KG1 (cell line): Measurements from ENCODE around the gene CD247.

Experiments
- DNase-seq: peaks from one replicate; lab custom pipeline; 2025; lab: John Stamatoyannopoulos, UW

The CD247 gene

DNA sequence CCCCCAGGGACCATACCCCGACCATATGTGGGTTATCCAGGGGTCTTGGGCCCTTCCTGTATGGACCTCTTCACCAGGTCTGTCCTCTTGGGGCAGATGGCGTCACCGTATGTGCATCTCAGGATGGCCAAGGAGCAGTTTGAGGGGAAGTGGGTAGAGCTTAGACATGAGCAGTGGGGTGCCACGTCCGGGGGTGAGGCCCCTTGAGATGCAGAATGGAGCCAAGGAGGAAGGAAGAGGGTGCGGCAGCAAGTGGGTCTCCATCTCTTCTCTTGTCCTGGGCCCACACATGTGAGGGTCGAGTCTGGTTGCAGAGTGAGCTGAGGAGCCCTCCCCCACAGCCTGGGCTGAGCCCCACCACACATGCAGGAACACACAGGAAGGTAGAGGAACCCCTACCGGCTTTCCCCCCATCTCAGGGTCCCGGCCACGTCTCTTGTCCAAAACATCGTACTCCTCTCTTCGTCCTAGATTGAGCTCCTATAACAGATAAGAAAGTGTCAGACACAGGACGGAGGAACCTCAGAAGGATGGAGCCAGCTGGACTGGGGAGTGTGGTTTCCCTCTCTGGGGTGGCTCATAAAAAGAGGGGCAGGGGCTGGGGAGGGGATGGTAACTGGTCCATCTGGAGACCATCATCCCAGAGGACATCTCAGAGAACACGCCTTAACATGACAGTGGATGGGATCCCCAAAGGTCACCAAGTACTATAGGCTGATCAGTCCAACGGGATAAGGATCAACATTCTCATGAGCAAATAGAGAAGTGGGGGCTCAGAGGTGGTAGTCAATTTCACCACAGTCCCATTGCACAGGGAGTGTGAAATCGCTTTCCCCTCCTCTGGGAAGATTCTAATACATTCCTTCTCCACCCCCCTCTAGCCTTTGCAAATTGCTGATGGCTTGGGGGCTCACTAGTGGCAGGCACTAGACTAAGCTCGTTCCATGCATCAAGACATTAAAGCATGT is 79.9 kb downstream of the CD247 start:
- DNase-seq: no peak

DNA sequence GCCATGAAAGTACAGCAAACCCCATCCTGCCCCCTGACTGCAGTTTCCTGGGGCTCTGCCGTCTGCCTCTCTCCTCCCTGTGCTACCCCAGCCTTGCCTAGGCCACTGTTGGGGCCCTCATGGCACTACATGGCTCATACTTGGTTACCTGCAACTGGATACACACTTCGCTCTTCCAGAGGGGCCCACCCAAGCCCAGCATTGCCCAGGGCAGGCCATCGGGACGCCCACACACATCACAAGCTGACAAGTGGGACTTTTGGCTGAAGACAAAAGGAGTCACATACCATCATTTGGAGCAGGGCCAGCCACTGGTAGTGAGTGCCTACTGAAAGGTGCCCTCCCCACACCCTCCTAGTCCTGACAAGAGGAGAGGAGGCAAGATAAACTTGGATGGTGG is 82.8 kb downstream of the CD247 start:
- DNase-seq: no peak

GRCh38 chr1:167434306-167434705 is 84.0 kb downstream of the CD247 start:
- no peak for DNase-seq

DNA sequence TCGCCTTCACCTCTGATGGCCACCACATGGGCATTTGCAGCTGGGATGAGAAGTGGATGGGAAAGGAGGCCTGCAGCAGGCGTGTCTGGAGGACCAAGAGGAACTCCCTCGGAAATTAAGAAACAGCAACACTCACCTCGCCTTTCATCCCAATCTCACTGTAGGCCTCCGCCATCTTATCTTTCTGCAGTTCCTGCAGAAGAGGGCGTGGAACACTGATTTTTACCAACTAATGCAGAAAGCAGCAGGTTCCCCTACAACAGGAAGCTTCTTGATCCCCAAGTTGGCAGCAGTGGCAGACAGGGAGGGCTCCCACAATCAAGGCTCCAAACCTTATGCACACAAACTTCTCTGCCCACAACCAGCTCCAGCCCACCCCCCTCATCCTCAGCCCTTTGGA is 84.4 kb downstream of the CD247 start:
- no peak for DNase-seq

DNA sequence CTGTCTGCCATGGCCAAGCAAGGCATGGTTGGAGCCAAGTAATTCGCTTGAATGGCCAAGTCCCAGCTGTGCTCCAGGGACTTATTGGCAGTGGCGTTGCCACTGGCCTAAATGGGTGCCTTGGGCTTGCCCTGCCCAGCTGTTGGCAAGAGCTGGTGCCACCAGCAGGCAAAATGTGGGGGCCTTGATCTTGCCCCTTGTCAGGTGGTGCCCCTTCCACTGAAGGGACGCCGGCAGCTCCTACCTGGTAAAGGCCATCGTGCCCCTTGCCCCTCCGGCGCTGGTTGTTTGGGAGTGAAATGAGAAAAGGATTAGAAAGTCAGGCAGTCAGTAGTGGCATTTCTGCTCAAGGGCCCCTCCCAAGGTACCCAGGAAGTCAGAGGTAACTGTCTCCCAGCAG is 85.5 kb downstream of the CD247 start:
- no peak for DNase-seq

DNA sequence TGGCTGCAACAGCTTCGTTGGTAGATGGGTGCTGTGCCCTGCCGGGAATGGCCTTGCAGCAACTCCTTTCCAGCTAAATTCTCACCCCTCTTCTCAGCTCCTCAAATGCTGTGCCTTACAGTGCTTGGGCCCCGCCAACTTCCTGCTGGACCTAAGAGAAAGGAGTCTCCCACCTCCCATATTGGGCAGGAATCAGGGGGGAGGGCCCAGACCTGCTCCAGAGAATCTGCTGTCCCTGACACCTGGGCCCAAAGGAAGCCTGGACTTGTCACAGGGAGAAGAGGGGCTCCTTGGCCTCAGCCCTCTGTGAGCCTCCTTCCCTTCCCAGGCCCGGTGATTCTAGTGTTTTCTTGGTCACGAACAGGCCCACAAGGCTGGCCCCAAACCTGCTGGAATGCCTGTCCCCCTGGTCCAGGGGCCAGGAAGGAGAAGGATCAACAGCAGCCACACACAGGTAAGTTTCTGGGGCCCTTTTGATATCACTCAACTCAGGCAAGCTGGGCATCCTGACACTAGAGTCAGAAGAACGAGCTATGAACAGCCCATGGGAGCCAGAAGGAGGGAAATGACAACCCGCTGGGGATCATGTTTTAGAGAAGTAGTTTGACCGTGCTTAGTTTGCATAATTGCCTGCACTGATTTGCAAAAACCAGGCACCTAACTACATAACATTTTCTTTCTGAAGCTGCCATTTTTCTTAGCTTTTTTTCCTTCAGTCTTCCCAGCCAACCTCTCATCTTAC is 86.2 kb downstream of the CD247 start:
- no peak for DNase-seq

DNA sequence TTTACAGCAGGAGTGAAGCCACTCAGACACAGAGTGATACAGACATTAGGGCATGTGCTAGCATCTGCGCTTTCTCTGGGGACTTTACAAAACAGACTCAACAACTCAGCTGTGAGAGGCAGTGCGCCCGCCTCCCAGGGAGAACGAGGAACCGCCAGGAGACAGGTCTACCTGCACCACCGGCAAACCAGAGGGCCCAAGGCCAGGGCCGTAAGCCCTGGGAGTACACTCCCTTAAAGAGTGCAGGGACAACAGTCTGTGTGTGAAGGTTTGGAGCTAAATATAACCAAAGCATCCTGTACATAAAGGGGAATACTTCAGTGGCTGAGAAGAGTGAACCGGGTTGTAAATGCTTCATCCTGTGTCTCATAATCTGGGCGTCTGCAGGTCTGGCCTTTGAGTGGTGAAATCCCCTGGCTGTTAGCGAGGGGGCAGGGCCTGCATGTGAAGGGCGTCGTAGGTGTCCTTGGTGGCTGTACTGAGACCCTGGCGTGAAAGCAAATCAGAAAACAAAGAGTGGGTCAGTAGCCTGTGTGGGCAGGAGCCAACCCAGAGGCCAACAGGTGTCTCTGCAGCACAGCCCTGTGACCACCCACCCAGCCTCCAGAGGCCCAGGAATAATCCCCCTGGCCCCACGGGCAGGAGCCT is 86.9 kb downstream of the CD247 start:
- no peak for DNase-seq

DNA sequence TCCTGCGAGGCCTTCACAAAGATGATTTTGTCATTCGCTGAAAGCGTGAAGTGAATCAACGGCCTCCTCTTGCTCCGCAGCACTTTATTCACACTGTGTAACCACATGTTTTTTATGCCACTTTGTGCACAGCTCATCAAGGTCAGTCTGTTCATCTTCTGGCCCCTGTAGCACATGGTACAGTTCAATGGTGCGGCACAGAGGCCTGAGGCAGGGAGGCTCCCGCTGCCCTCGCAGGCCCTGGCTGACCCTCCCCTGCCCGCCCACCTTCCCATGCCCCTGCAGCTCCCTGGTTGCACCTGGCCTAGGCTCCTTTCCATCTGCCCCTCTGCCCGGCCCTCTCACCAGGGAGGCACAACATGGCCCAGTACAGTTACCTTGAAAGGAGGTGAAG is 87.5 kb downstream of the CD247 start:
- no peak for DNase-seq

- DNase-seq: no peak
These were observed 88.0 kb downstream of the CD247 start for GRCh38 chr1:167430134-167430848.

DNA sequence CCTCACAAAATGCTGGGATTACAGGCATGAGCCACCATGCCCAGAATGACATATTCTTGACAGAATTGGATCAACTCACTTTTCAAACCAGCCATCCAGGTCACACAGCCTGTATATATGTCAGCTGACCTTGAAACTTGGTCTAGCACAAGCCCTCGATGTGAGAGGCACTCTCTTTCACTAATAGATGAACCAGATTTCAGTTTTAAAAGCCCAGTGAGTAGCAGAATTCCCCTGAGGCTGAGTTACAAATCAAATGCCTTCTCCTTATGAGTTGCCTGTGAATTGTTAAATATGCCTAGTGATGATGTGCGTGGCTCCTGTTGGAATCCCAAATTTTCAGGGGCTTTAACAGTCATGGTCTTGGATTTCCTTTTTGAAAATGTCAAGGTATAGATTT is 88.7 kb downstream of the CD247 start:
- DNase-seq: no peak

- no peak for DNase-seq
These were observed 89.9 kb downstream of the CD247 start for GRCh38 chr1:167428395-167428794.

- no peak for DNase-seq
These were observed 90.5 kb downstream of the CD247 start for GRCh38 chr1:167427848-167428247.

- no peak for DNase-seq
These were observed 91.6 kb downstream of the CD247 start for GRCh38 chr1:167426716-167427115.

GRCh38 chr1:167425482-167425881 is 92.8 kb downstream of the CD247 start:
- DNase-seq: no peak

DNA sequence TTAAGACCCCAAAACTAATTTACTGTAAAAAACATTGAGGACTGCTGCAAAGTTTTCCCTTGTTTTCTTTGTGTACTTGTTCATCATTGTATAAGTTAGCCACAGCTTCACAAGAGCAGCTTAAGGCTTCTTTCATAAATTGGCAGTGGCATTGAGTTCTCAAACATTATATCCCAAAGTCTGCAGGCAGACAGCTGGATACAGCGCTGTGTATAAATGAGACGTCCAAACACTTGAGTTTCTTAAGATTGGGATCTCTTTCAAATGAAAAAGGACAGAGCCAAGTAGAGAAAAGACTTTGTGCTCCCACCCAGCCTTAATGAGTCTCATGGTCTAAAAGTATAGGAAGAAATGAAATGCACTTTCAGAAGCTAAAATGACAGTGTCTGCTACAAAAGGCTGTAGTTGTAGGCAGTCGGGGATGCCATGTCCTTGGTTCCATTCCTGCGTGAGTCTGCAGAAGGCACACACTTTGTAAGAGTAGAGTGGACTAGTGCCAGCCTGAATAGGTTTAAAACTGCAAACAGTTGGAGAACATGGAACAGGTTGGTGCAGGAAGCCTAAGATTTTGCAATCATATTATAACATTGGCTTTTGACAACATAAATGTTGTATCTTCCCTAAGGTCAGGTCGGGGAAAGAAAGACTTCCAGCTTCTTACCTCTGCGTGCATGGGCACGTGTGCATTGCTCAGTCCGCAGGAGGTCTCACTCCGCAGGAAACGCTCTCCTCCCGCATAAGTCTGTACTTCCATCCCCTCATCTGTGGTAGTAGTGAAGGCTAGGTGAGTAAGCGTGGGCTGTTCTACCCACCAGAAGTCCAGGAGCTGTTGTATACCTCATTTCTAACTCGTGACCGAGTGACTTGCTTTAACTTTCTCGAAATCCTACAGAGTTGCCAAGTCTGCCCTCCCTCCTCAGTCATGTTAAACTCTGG is 94.4 kb downstream of the CD247 start:
- DNase-seq: no peak

GRCh38 chr1:167420510-167420909 is 97.8 kb downstream of the CD247 start:
- no peak for DNase-seq

DNA sequence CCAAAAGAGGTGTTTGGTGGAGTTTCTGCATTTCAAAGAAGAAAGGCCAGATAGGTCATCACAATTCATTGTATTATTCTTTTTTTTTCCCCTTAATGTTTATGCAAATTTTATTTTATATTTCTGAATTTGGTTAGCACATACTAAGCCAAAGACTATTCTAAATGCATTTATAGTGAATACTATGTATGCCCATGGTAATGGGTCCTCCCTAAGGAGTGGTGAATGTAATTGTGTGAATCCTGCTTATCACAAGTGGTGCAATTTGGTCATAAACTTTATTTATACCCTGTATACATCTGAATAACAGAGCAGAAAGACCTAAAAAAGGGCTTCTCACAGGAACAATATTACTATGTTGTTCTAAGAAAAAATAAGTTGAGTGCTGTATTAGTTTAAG is 99.1 kb downstream of the CD247 start:
- DNase-seq: no peak

DNA sequence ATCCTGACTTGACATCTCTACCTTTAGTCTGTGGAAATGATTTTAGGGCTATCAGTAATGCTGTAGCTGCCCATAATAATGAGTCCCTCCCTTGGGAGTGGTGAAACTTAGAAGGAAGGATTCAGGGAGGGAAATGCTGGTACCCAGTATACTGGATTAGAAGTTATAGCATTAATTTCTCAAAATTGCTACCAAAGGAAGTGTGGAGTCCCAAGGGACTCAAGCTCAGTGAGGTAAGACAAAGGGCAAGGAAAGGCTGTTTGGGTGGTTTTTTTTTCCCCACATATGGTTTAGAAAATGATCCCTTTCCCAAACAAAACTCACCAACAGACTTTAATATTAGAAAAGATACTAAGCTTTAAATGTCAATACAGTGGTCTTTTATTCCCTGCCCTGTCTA is 99.9 kb downstream of the CD247 start:
- DNase-seq: no peak

DNA sequence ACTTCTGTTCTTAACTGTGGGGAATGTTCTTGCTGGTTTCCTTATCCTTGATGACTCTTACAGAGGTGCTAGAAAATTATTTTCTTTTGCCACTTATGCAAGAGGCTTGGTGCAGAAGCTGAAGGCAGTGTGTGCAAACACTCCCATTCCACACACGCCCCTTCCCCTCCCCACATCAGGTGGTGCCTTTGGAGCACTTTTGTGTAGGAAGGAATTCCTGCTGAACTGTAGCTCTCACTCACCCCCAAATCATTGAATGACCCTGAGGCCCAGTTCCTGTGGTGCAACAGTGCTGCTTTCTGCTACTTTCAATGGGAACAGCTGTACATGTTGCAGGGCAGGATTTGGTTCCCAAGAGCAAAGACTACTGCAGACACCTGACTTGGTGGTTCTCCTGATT is 101.8 kb downstream of the CD247 start:
- no peak for DNase-seq

DNA sequence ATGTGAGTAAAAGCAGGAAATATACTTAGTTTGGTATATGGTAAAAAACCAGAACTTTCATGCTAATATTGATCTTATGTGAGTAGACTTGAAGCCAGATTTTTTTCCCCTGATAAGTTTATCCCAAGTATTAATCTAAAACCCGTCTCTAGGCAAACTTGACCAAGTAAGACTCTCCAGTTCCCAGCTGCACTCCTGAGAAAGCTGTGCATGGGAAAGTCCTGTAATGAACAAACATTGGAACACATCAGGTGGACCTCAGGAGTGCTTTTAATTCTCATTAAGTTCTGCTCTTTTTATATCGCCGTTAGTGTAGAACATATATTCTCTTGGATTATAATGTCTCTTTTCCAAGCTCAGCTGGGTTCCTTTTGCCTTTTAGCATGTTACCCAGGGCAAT is 105.0 kb downstream of the CD247 start:
- DNase-seq: no peak

DNA sequence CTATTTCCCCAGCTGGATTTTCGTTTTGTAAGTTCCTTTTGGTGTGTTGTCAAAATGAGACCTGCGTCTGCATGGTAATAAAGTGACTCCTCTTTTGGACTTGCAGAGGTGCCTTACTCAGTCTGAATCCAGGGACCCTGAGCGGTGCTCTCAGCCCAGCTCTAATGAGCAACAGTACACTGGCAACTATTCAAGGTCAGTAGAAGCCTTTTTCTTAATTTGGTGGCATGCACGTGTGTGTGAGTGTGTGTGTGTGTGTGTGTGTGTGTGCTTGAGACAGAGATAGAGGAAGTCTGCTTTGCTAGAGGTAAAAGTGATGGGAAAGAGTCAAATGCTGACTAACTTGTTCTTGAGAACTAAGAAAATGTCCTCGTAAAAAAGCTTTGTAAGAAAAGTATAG is 105.4 kb downstream of the CD247 start:
- no peak for DNase-seq
